Body of pancreas (tissue), 4 donors: ENCODE data around the gene CLSTN1. TPM values are rescaled to one million over a fixed set of nuclear protein-coding genes. Genes with fewer than 3 reads are reported as not detected.
A peak's percentile ranks its signal among the peaks of the same experiment; 100 is the strongest.

Experiments
- ATAC-seq: fragments of 150-250 bp; one replicate; pipeline ENCODE4 v1.9.1; 2016
- DNase-seq, 4 donors: peaks; one replicate each; pipeline ENCODE4 v3.0.0-alpha.2; 2019
- H3K27ac ChIP-seq, 4 donors: fragments of 200-600 bp; sonication (generic); 1 replicate in 3 of 4; 2 replicates in 1 of 4; pipeline versions ENCODE4 v1.5.1 to v1.6.1; 2016 to 2019; ENCODE audit warnings: mild to moderate bottlenecking in 1 of 4, mixed read lengths in 1 of 4, moderate library complexity in 1 of 4
- H3K27me3 ChIP-seq, 2 donors: fragments of 200-600 bp; sonication (generic); one replicate each; pipeline ENCODE4 v1.6.0; 2016; ENCODE audit warnings: mild to moderate bottlenecking in 1 of 2
- H3K36me3 ChIP-seq, 2 donors: fragments of 200-600 bp; sonication (generic); replicated peaks in 1 of 2; 2 replicates each; pipeline ENCODE4 v1.5.1; 2016; ENCODE audit warnings: low read depth in 2 of 2; ENCODE audit not compliant: insufficient read depth in 1 of 2
- H3K4me1 ChIP-seq: fragments of 200-600 bp; sonication (generic); one replicate; pipeline ENCODE4 v1.6.0; 2016
- H3K4me3 ChIP-seq, 2 donors: fragments of 200-600 bp; sonication (generic); 1 replicate in 1 of 2; 2 replicates in 1 of 2; pipeline ENCODE4 v1.5.1; 2016 to 2019
- H3K9me3 ChIP-seq, 3 donors: fragments of 200-600 bp; sonication (generic); 1 replicate in 2 of 3; 2 replicates in 1 of 3; pipeline ENCODE4 v1.5.1; 2016
- POLR2A ChIP-seq, 3 donors: fragments of 450-650 bp; IDR thresholded peaks; one replicate each; pipeline ENCODE4 v1.6.1; 2016; ENCODE audit warnings: antibody characterized with exemption in 3 of 3, mild to moderate bottlenecking in 2 of 3
- WGBS, 2 donors: methylation state at CpG; one replicate each; pipeline ENCODE4 v1.1.5; 2017; 5-methylcytosine and 5-hydroxymethylcytosine counted together
- intact Hi-C: fragments of 100-400 bp; cut with DNase I; formaldehyde crosslinking; loops from one replicate; pipeline ENCODE4 v1.15.1; 2023
- total RNA-seq, 2 donors: library from RNA; depleted of rRNA; stranded (reverse); fragments of >200 nt; gene quantifications; one replicate each; pipeline ENCODE4 v1.1.0, GENCODE V29; 2016
- TF ChIP-seq, protein P1 (sequence below), 7 experiments: fragments of 450-650 bp in 4 of 7; fragments of 200-600 bp in 3 of 7; sonication (generic) in 3 of 7; IDR thresholded peaks; one replicate each; pipeline ENCODE4 v1.5.1; 2016 to 2019; ENCODE audit warnings: antibody characterized with exemption in 7 of 7

Gene CLSTN1
- total RNA-seq, 2 donors from 2014 or later: 60.2 to 64.6 TPM

DNA sequence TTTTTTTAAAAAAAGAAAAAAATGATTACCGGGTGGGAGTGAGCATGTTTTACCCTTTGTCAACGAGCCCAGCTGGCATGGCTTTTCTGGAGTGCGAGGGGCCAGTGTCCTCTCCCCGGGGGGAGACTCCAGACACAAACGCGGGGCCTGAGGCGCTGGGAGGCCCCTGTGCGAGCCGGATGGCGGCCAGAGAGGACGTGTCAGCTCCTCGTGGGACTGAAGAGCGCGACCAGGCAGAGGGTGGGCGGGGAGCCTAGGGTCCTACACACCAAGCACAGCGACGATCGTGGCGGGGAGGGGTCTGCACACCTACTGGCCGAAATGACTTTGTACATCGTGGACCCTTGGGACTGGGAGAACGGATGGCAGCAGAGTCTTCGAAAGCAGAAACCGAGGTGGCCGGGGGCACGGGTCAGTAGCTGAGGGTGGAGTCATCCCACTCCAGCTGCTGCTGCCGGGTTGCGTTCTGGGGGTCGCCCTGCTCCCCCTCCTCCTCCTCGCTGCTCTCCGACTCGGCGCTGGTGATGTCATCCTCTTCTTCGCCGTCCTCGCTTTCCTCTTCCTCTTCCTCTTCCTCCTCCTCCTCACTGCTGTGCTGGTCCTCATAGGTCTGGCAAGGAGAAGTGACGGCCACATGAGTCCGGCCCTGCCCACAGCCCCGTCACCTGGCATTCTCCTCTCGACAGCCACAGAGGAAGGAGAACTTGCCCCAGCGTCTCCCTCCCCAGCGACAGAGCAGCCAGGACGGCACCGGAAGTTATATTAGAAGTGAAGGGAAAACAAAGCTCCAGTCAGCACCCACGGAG is 93.5 kb downstream of the CLSTN1 start:
- H3K4me1 ChIP-seq: no peaks in the 10 kb centered on the region
- no peak overlapping the region for H3K27ac ChIP-seq
- TF ChIP-seq POLR2A (IDR thresholded peaks at IDR 0.05): no peak
- TF ChIP-seq, protein P1, sequence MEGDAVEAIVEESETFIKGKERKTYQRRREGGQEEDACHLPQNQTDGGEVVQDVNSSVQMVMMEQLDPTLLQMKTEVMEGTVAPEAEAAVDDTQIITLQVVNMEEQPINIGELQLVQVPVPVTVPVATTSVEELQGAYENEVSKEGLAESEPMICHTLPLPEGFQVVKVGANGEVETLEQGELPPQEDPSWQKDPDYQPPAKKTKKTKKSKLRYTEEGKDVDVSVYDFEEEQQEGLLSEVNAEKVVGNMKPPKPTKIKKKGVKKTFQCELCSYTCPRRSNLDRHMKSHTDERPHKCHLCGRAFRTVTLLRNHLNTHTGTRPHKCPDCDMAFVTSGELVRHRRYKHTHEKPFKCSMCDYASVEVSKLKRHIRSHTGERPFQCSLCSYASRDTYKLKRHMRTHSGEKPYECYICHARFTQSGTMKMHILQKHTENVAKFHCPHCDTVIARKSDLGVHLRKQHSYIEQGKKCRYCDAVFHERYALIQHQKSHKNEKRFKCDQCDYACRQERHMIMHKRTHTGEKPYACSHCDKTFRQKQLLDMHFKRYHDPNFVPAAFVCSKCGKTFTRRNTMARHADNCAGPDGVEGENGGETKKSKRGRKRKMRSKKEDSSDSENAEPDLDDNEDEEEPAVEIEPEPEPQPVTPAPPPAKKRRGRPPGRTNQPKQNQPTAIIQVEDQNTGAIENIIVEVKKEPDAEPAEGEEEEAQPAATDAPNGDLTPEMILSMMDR (IDR thresholded peaks at IDR 0.05): no peak
- H3K36me3 ChIP-seq: peaks cover 25 to 53% of the 10 kb centered on the region in 2 donors
- H3K4me3 ChIP-seq: no peak overlapping the region
- intact Hi-C loops: no loop called here
- ATAC-seq (peak; percentile 15), DNase-seq (peak in 1 of 4 donors; percentile 68)
- H3K9me3 ChIP-seq: no peaks in the 10 kb centered on the region
- H3K27me3 ChIP-seq: no peaks in the 10 kb centered on the region
- WGBS, 2 donors: 82 to 88% methylated on average over 25 to 44 of the region's 45 CpGs

DNA sequence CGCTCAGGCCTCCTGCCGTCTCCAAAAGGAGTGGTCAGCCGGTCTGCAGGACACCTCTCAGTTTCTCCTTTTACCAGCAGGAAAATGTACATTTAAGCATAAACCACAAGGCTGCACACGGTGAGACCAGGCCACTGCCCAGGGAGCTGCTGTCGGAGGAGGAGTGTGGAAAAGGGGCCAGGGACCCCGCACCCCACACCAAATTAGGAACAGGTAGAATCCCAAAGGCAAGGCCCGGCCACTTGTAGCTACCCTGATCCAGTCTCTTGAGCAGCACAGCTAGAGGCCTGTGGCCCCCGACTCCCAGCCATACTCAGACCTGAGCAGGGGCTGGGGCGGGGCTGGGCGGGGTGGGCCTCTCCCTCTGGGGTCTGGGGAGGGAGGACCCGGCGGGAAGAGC is 94.2 kb downstream of the CLSTN1 start:
- H3K9me3 ChIP-seq: no peaks in the 10 kb centered on the region
- intact Hi-C loops: no loop called here
- ATAC-seq (no peak), DNase-seq (no peak)
- H3K36me3 ChIP-seq: peaks cover 25 to 45% of the 10 kb centered on the region in 2 donors
- no peaks in the 10 kb centered on the region for H3K4me1 ChIP-seq
- no peak for TF ChIP-seq POLR2A (IDR thresholded peaks at IDR 0.05)
- TF ChIP-seq, protein P1 (IDR thresholded peaks at IDR 0.05): no peak
- no peaks in the 10 kb centered on the region for H3K27me3 ChIP-seq
- WGBS, 2 donors: 84 to 92% methylated on average over 10 to 12 of the region's 12 CpGs
- H3K27ac ChIP-seq: no peak overlapping the region
- H3K4me3 ChIP-seq: no peak overlapping the region

DNA sequence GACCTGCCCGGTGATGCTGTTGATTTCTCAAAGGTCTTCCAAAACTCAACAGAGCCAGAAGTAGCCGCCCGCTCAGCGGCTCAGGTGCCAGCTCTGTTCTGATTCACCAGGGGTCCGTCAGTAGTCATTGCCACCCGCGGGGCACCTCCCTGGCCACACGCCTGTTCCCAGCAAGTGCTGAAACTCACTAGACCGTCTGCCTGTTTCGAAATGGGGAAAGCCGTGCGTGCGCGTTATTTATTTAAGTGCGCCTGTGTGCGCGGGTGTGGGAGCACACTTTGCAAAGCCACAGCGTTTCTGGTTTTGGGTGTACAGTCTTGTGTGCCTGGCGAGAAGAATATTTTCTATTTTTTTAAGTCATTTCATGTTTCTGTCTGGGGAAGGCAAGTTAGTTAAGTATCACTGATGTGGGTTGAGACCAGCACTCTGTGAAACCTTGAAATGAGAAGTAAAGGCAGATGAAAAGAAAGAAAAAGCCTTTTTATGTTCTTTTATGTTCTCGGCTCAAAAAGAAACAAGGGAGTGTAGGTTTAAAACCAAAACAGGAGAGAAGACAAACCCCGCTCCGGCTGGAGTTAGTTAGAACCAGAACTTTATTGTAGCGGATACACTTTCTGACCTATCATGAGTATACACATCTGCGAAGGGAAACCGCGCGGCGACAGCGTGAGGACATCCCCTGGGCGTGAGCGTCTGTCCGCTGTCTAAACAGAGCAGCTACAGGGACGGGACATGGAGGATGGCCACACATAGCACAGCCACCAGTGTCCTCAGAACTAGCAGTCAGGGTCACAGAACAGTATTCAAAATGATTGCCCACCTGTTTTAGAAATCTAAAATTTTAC is 95.1 kb downstream of the CLSTN1 start:
- H3K27ac ChIP-seq: no peak overlapping the region
- intact Hi-C loops: no loop called here
- DNase-seq (no peak), ATAC-seq (no peak)
- H3K9me3 ChIP-seq: no peaks in the 10 kb centered on the region
- peaks cover 21 to 38% of the 10 kb centered on the region in 2 donors for H3K36me3 ChIP-seq
- H3K4me3 ChIP-seq: no peak overlapping the region
- TF ChIP-seq, protein P1 (IDR thresholded peaks at IDR 0.05): no peak
- 88 to 90% methylated on average over 33 of the region's 33 CpGs for WGBS, 2 donors
- no peaks in the 10 kb centered on the region for H3K27me3 ChIP-seq
- no peaks in the 10 kb centered on the region for H3K4me1 ChIP-seq

DNA sequence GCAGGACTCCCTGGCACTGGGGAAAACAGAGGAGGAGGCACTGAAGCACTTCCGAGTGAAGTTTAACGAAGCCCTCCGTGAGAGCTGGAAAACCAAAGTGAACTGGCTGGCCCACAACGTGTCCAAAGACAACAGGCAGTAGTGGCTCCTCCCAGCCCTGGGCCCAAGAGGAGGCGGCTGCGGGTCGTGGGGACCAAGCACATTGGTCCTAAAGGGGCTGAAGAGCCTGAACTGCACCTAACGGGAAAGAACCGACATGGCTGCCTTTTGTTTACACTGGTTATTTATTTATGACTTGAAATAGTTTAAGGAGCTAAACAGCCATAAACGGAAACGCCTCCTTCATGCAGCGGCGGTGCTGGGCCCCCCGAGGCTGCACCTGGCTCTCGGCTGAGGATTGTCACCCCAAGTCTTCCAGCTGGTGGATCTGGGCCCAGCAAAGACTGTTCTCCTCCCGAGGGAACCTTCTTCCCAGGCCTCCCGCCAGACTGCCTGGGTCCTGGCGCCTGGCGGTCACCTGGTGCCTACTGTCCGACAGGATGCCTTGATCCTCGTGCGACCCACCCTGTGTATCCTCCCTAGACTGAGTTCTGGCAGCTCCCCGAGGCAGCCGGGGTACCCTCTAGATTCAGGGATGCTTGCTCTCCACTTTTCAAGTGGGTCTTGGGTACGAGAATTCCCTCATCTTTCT is 96.7 kb downstream of the CLSTN1 start:
- Histone ChIP-seq H3K27ac (no peak overlapping the region), H3K4me3 (no peak overlapping the region), H3K4me1 (no peaks in the 10 kb centered on the region), H3K36me3 (peaks cover 15 to 23% of the 10 kb centered on the region in 2 donors), H3K27me3 (no peaks in the 10 kb centered on the region), H3K9me3 (peaks cover 0 to 10% (median 0%) of the 10 kb centered on the region in 3 donors)
- intact Hi-C loops: no loop called here
- no peak for ATAC-seq
- DNase-seq: no peak
- WGBS, 2 donors: 69 to 76% methylated on average over 12 to 25 of the region's 25 CpGs
- no peak for TF ChIP-seq POLR2A (IDR thresholded peaks at IDR 0.05)
- TF ChIP-seq, protein P1 (IDR thresholded peaks at IDR 0.05): no peak
